IgD-negative memory B cell (primary cell): Measurements from ENCODE around the gene ADARB2. TPM values are rescaled to one million over a fixed set of nuclear protein-coding genes. Genes with fewer than 3 reads are reported as not detected.

Experiments
- H3K27ac Mint-ChIP-seq, 3 donors: one replicate each; pipeline ENCODE4 v1.8.0; 2020 to 2022; ENCODE audit warnings: mild to moderate bottlenecking in 3 of 3, mixed read lengths in 3 of 3, moderate library complexity in 1 of 3
- H3K27me3 Mint-ChIP-seq: one replicate; pipeline ENCODE4 v1.8.0; 2021; ENCODE audit warnings: mixed read lengths
- H3K36me3 Mint-ChIP-seq: one replicate; pipeline ENCODE4 v1.8.0; 2020; ENCODE audit warnings: mild to moderate bottlenecking, mixed read lengths
- H3K4me1 Mint-ChIP-seq, 3 donors: one replicate each; pipeline ENCODE4 v1.8.0; 2020 to 2022; ENCODE audit warnings: mixed read lengths in 3 of 3, mild to moderate bottlenecking in 1 of 3
- H3K4me3 Mint-ChIP-seq, 4 donors: one replicate each; pipeline ENCODE4 v1.8.0; 2020 to 2022; ENCODE audit warnings: mild to moderate bottlenecking in 4 of 4, mixed read lengths in 4 of 4, moderate library complexity in 3 of 4
- H3K9me3 Mint-ChIP-seq, 3 donors: one replicate each; pipeline ENCODE4 v1.8.0; 2020 to 2021; ENCODE audit warnings: mixed read lengths in 3 of 3, mild to moderate bottlenecking in 1 of 3
- polyA plus RNA-seq: library from polyadenylated mRNA; unstranded; fragments of 300-500 nt; fragmentation: Illumina TruSeq; gene quantifications from one replicate; pipeline ENCODE4 v1.2.3, GENCODE V29; 2021

ADARB2 gene
- polyA plus RNA-seq, 1 donor from 2014 or later, result not detected

DNA sequence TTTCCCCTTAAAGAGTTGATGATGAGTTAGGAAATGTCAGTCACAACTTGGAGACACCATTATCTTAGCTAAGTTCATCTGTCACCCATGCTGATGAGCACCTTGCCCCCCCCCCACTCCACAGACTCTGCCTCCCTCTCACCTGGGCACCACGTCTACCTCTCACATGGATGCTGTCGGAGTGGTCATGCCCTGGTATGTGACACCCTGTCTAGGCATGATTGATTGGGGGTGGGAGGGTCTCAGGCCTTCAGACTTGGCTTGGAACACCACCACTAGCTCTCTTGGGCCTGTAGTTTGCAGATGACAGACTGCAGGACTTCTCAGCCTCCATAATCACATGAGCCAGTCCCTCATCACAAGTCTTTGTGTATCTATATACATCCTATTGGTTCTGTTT, 603.2 kb downstream of the ADARB2 start:
- Mint-ChIP-seq H3K4me1 (peaks cover 0 to 3% (median 1%) of the 10 kb centered on the region in 3 donors), H3K9me3 (peaks cover 7 to 15% (median 9%) of the 10 kb centered on the region in 3 donors), H3K36me3 (peaks cover 18% of the 10 kb centered on the region), H3K27me3 (peaks cover 3% of the 10 kb centered on the region), H3K27ac (no peak overlapping the region), H3K4me3 (no peak overlapping the region)

DNA sequence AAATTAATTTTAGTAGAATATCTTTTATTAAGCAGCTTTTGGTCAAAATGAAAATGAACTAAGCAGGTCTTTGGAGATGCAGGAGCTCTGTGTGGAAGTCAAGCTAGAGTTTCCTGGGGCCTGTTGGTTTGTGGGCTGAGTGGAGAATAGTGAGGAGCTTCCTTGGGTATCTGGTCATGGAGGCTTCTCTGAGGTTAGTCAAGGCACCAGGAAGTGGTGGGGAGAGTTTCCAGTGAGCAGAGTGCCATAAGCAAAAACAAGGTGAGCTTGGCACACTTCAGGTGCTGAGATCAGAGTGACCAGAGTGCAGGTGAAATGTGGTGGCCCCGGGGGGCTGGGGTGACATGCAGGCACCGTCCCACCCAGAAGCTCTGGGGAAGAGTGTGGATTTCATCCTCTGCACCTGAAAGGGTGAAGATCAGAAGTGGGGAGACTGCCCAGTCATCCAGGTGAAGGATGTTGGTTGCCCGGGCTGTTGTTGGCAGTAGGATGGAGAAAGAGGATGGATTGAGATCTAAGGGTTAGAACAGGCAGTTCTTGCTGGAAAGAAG, 603.8 kb downstream of the ADARB2 start:
- Mint-ChIP-seq H3K4me3 (no peak overlapping the region), H3K27ac (peak overlapping the region in 1 of 3 donors; percentile 63), H3K36me3 (peaks cover 18% of the 10 kb centered on the region), H3K27me3 (peaks cover under 1% of the 10 kb centered on the region), H3K4me1 (peaks cover 0 to 3% (median 1%) of the 10 kb centered on the region in 3 donors), H3K9me3 (peaks cover 1 to 9% (median 4%) of the 10 kb centered on the region in 3 donors)

DNA sequence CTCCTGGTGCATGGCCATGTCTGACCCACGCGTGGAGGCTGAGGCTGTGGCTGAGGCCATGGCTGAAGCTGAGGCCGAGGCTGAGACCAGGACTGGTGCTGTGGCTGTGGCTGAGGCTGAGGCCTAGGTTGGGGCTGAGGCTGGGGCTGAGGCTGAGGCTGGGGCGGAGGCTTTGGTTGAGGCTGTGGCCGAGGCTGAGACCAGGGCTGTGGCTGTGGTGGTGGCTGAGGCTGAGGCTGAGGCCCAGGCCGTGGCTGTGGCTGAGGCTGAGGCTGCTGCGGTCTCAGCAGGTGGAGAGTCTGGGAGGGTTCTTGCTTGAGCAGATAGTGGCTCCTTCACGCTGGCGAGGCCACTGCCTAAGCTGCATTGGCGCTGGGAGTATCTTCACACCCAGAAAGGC, 604.7 kb downstream of the ADARB2 start:
- Mint-ChIP-seq H3K4me3 (no peak overlapping the region), H3K27ac (no peak overlapping the region), H3K9me3 (peaks cover 0 to 4% (median 0%) of the 10 kb centered on the region in 3 donors), H3K36me3 (peaks cover 18% of the 10 kb centered on the region), H3K4me1 (peaks cover 0 to 3% (median 3%) of the 10 kb centered on the region in 3 donors), H3K27me3 (no peaks in the 10 kb centered on the region)

DNA sequence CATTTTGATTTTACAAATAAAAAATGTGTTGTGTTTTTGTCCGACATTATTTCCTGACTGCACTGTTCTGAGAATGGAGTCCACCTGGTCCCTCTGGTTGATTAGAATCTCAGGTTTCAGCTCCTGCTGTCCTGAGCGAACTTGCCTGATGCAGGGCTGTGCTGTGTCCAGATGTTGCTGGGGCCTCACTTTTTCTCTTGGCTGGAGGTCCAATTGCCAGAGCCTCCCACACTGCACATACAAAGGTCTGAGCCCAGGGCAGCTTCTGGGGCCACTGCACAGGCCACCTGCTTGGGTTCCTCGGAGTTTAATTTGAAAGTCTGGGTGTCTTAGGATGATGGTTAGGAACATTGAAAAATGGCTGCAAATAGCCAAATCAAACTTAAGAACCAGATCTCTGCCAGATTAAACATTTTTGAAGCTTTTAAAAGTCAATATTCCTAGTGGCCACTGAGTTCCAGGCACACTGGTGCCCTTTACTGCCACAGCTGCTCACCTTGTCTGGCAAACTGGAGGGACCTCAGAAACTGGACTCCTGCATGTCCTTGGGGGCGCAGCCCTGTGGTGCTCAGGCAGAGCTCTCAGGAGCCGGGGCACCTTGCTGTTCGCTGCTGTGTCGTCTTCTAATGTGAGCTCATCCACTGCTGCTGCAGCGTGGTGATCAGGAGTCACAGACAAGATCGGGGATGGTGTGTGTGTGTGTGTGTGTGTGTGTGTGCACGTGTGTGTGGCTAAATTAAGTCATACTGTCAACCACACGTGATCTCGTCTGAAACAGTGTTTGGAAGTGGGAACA, 606.1 kb downstream of the ADARB2 start:
- no peaks in the 10 kb centered on the region for H3K27me3 Mint-ChIP-seq
- no peak overlapping the region for H3K4me3 Mint-ChIP-seq
- H3K27ac Mint-ChIP-seq, result peak overlapping the region in 1 of 3 donors; percentile 90
- H3K4me1 Mint-ChIP-seq, result peaks cover 0 to 3% (median 3%) of the 10 kb centered on the region in 3 donors
- no peaks in the 10 kb centered on the region for H3K9me3 Mint-ChIP-seq
- H3K36me3 Mint-ChIP-seq, result peaks cover 15% of the 10 kb centered on the region

DNA sequence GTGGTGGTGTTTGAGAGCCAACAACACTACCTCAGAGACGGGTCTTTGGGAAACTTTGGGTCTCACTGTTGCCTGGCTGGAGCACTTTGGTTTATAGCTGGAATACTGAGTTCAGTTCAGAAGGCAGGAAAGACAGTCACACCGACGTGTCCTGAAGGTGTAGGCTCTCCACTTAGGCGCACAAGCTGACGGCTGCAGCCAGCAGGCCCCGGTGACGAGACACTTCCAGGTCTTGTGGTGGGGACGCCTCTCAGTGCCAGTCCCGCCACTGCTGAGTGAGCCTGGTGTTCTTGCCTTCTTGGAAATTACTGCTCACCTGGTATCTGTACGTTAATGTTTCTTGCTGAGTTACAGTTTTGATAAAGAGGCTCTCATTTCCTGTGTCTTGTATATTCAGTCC, 607.1 kb downstream of the ADARB2 start:
- Mint-ChIP-seq H3K36me3 (peaks cover 17% of the 10 kb centered on the region), H3K9me3 (no peaks in the 10 kb centered on the region), H3K27me3 (no peaks in the 10 kb centered on the region), H3K4me3 (no peak overlapping the region), H3K4me1 (peaks cover 0 to 4% (median 1%) of the 10 kb centered on the region in 3 donors), H3K27ac (no peak overlapping the region)

DNA sequence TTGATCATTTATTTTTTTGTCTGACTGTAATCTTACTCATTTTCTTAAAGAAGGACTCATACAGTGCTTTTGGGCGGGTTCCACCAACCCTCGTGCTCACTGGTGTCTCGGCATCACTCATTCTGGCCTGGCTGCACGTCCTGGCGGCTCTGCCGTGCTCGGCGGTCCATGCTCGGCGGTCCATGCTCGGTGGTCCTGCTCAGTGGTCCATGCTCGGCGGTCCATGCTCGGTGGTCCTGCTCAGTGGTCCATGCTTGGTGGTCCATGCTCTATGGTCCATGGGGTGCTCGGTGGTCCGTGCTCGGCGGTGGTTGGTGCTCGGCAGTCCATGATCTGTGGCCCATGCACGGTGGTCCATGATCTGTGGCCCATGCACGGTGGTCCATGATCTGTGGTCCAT, 608.7 kb downstream of the ADARB2 start:
- no peaks in the 10 kb centered on the region for H3K27me3 Mint-ChIP-seq
- H3K9me3 Mint-ChIP-seq, result no peaks in the 10 kb centered on the region
- no peak overlapping the region for H3K27ac Mint-ChIP-seq
- H3K4me1 Mint-ChIP-seq, result peaks cover 0 to 6% (median 3%) of the 10 kb centered on the region in 3 donors
- no peak overlapping the region for H3K4me3 Mint-ChIP-seq
- H3K36me3 Mint-ChIP-seq, result peaks cover 21% of the 10 kb centered on the region

DNA sequence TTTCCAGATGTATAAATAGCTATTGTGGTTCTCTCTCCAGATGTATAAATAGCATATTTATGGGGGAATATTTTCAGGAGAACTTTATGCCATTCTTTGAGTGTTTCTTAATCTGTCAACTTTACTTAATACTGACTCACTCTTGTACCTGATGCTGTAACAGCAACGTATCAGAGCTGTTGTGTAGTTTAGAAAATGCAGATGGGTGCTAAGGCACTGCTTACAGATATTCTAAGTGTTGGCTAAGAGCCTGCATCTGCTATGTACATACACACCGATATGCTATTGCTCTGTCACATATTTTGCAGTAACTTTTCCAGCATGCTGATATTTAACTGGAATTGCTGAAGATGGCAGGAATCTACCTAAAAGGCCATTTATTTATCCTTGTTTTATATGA, 609.2 kb downstream of the ADARB2 start:
- Mint-ChIP-seq H3K27ac (no peak overlapping the region), H3K27me3 (no peaks in the 10 kb centered on the region), H3K9me3 (no peaks in the 10 kb centered on the region), H3K4me1 (peaks cover 0 to 10% (median 5%) of the 10 kb centered on the region in 3 donors), H3K4me3 (no peak overlapping the region), H3K36me3 (peaks cover 25% of the 10 kb centered on the region)

DNA sequence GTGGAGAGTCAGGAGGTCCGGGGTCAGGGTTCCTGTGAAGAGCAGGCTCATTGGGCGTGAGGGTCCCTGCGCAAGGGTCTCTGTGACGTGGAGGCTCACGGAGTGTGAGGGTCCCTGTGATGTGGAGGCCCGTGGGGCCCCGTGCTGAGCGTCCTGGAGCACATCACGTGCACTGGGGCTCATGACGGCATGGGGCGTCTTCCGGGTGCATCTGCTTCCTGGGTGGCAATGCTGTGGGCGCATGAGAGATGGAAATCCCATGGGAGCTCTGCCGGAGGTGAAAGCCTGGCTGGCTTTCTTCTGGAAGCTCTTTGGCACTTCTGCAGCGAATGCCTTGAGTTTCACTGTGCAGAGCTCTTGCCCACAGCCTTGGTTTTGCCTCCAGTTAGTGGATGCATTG, 609.7 kb downstream of the ADARB2 start:
- H3K36me3 Mint-ChIP-seq, result peaks cover 28% of the 10 kb centered on the region
- peaks cover 0 to 12% (median 5%) of the 10 kb centered on the region in 3 donors for H3K4me1 Mint-ChIP-seq
- H3K4me3 Mint-ChIP-seq, result no peak overlapping the region
- no peaks in the 10 kb centered on the region for H3K9me3 Mint-ChIP-seq
- H3K27ac Mint-ChIP-seq, result no peak overlapping the region
- H3K27me3 Mint-ChIP-seq, result no peaks in the 10 kb centered on the region
